Neural progenitor cell (in vitro differentiated cells): Measurements from ENCODE around the gene CTNNAL1. TPM values are rescaled to one million over a fixed set of nuclear protein-coding genes. Genes with fewer than 3 reads are reported as not detected.

Source experiments
- DNase-seq: peaks from one replicate; pipeline ENCODE4 v3.0.0-alpha.2; 2016; ENCODE audit warnings: low spot score
- H2AFZ ChIP-seq: fragments of 200-600 bp; sonication (generic); replicated peaks from 2 replicates; pipeline ENCODE4 v1.6.1; 2016; ENCODE audit warnings: antibody characterized with exemption
- H3F3A ChIP-seq: fragments of 200-600 bp; sonication (generic); 2 replicates; pipeline ENCODE4 v1.6.1; 2016; ENCODE audit warnings: antibody characterized with exemption, low read depth
- H3K27ac ChIP-seq: fragments of 200-600 bp; sonication (generic); 2 replicates; pipeline ENCODE4 v1.5.1; 2016; ENCODE audit warnings: mild to moderate bottlenecking
- H3K27me3 ChIP-seq: fragments of 200-600 bp; sonication (generic); 2 replicates; pipeline ENCODE4 v1.6.1; 2016; ENCODE audit warnings: mild to moderate bottlenecking, moderate library complexity
- H3K36me3 ChIP-seq: fragments of 200-600 bp; sonication (generic); 2 replicates; pipeline ENCODE4 v1.5.1; 2016
- H3K4me1 ChIP-seq: fragments of 200-600 bp; sonication (generic); 2 replicates; pipeline ENCODE4 v1.6.1; 2016; ENCODE audit warnings: mixed run types
- H3K4me2 ChIP-seq: fragments of 200-600 bp; sonication (generic); 2 replicates; pipeline ENCODE4 v1.6.1; 2016
- H3K4me3 ChIP-seq: fragments of 200-600 bp; sonication (generic); 2 replicates; pipeline ENCODE4 v1.5.1; 2016
- H3K79me2 ChIP-seq: fragments of 200-600 bp; sonication (generic); 2 replicates; pipeline ENCODE4 v1.6.1; 2016; ENCODE audit warnings: low read depth
- H3K9ac ChIP-seq: fragments of 200-600 bp; sonication (generic); 2 replicates; pipeline ENCODE4 v1.6.1; 2016
- H3K9me3 ChIP-seq: fragments of 200-600 bp; sonication (generic); 2 replicates; pipeline ENCODE4 v1.5.1; 2016; ENCODE audit warnings: low read depth
- H4K20me1 ChIP-seq: fragments of 200-600 bp; sonication (generic); 2 replicates; pipeline ENCODE4 v1.6.1; 2016; ENCODE audit warnings: low read depth
- H3K27ac Mint-ChIP-seq: 3 replicates; pipeline ENCODE4 v1.8.0; 2021; ENCODE audit warnings: mixed read lengths
- H3K27me3 Mint-ChIP-seq: 2 replicates; pipeline ENCODE4 v1.8.0; 2022; ENCODE audit warnings: low read depth, mild to moderate bottlenecking, inconsistent platforms, moderate library complexity, mixed read lengths; ENCODE audit not compliant: insufficient read depth
- H3K36me3 Mint-ChIP-seq: 3 replicates; pipeline ENCODE4 v1.8.0; 2021; ENCODE audit warnings: mixed read lengths
- H3K4me1 Mint-ChIP-seq: 3 replicates; pipeline ENCODE4 v1.8.0; 2021; ENCODE audit warnings: mixed read lengths
- H3K4me3 Mint-ChIP-seq: 3 replicates; pipeline ENCODE4 v1.8.0; 2021; ENCODE audit warnings: mild to moderate bottlenecking, moderate library complexity, mixed read lengths
- H3K9me3 Mint-ChIP-seq: 3 replicates; pipeline ENCODE4 v1.8.0; 2020; ENCODE audit warnings: mixed read lengths
- EZH2 ChIP-seq: fragments of 200-600 bp; sonication (generic); IDR thresholded peaks from 2 replicates; pipeline ENCODE4 v1.6.1; 2017; ENCODE audit warnings: antibody characterized with exemption, mild to moderate bottlenecking, moderate library complexity
- EZH2phosphoT487 ChIP-seq: fragments of 200-600 bp; sonication (generic); IDR thresholded peaks from 2 replicates; pipeline ENCODE4 v1.6.1; 2017; ENCODE audit warnings: antibody characterized with exemption
- total RNA-seq: library from RNA; depleted of rRNA; stranded (reverse); fragments of >200 nt; gene quantifications from 2 replicates; pipeline ENCODE4 v1.2.3, GENCODE V29; 2015; ENCODE audit warnings: low replicate concordance
- TF ChIP-seq, protein P1 (sequence below): fragments of 200-600 bp; sonication (generic); IDR thresholded peaks from 2 replicates; pipeline ENCODE4 v1.5.1; 2017; ENCODE audit warnings: antibody characterized with exemption, mild to moderate bottlenecking

CTNNAL1 gene
- total RNA-seq, 1 donor from 2014 or later, result 156 TPM

DNA sequence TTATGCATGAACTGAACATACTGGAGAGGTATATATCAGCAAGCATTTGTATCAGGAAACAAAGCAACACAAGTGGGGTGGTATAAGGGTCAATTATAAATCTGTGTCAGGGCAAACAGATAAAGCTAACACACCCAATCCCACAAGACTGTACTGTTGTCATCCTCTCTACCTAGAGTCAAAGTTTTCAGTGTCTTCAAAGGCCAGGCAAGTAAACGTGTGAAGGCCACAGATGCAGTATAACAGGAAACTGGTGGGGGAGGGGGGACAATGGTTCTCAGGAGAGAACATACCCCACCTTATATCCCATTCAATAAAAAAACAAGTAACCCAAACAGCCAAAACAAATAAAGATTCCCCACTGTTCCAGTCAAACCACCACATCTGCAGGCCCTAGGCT is 101.5 kb downstream of the CTNNAL1 start:
- H2AFZ ChIP-seq, result no peak overlapping the region
- H3K79me2 ChIP-seq, result no peaks in the 10 kb centered on the region
- H3F3A ChIP-seq, result no peaks in the 10 kb centered on the region
- H3K4me3 ChIP-seq, result no peak overlapping the region
- peaks cover 33% of the 10 kb centered on the region for H3K36me3 Mint-ChIP-seq
- H3K27me3 ChIP-seq, result no peaks in the 10 kb centered on the region
- H4K20me1 ChIP-seq, result no peaks in the 10 kb centered on the region
- H3K4me2 ChIP-seq, result no peak overlapping the region
- H3K4me3 Mint-ChIP-seq, result no peak overlapping the region
- no peaks in the 10 kb centered on the region for H3K9me3 ChIP-seq
- H3K9me3 Mint-ChIP-seq, result no peaks in the 10 kb centered on the region
- H3K27ac Mint-ChIP-seq, result no peak overlapping the region
- peaks cover 2% of the 10 kb centered on the region for H3K27me3 Mint-ChIP-seq
- H3K4me1 ChIP-seq, result no peaks in the 10 kb centered on the region
- H3K36me3 ChIP-seq, result peaks cover 11% of the 10 kb centered on the region
- no peak overlapping the region for H3K27ac ChIP-seq
- TF ChIP-seq, protein P1, sequence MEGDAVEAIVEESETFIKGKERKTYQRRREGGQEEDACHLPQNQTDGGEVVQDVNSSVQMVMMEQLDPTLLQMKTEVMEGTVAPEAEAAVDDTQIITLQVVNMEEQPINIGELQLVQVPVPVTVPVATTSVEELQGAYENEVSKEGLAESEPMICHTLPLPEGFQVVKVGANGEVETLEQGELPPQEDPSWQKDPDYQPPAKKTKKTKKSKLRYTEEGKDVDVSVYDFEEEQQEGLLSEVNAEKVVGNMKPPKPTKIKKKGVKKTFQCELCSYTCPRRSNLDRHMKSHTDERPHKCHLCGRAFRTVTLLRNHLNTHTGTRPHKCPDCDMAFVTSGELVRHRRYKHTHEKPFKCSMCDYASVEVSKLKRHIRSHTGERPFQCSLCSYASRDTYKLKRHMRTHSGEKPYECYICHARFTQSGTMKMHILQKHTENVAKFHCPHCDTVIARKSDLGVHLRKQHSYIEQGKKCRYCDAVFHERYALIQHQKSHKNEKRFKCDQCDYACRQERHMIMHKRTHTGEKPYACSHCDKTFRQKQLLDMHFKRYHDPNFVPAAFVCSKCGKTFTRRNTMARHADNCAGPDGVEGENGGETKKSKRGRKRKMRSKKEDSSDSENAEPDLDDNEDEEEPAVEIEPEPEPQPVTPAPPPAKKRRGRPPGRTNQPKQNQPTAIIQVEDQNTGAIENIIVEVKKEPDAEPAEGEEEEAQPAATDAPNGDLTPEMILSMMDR, result no peak
- TF ChIP-seq EZH2phosphoT487 (no peak), EZH2 (no peak)
- H3K4me1 Mint-ChIP-seq, result no peaks in the 10 kb centered on the region
- no peak overlapping the region for H3K9ac ChIP-seq
- DNase-seq, result no peak

DNA sequence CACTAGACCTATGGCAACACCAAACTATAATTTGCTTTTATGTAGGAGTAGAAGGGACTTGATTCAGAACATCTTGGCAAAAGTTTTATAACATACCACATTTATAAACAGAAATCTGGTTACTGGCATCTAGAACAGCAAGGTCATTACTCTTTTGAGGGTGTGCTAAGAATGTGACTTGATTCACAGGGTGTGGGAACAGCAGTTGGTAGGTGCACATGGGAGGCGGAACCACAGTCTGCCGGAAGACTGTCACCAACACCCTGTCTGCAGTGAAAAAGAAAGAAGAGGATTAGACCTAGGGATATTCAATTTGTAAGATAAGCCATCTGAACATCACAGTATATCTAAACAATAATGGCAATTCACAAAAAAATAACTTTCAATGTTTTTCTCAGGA is 102.4 kb downstream of the CTNNAL1 start:
- peaks cover 31% of the 10 kb centered on the region for H3K36me3 Mint-ChIP-seq
- no peak overlapping the region for H3K4me3 ChIP-seq
- H2AFZ ChIP-seq, result no peak overlapping the region
- no peaks in the 10 kb centered on the region for H4K20me1 ChIP-seq
- H3K27me3 ChIP-seq, result no peaks in the 10 kb centered on the region
- H3K4me3 Mint-ChIP-seq, result no peak overlapping the region
- TF ChIP-seq EZH2phosphoT487 (no peak), EZH2 (no peak)
- TF ChIP-seq, protein P1, result no peak
- H3K4me1 Mint-ChIP-seq, result no peaks in the 10 kb centered on the region
- H3K9me3 Mint-ChIP-seq, result no peaks in the 10 kb centered on the region
- peaks cover 2% of the 10 kb centered on the region for H3K27me3 Mint-ChIP-seq
- no peak overlapping the region for H3K4me2 ChIP-seq
- peaks cover 11% of the 10 kb centered on the region for H3K36me3 ChIP-seq
- no peak for DNase-seq
- H3F3A ChIP-seq, result no peaks in the 10 kb centered on the region
- H3K9ac ChIP-seq, result no peak overlapping the region
- H3K27ac ChIP-seq, result no peak overlapping the region
- no peaks in the 10 kb centered on the region for H3K79me2 ChIP-seq
- no peaks in the 10 kb centered on the region for H3K9me3 ChIP-seq
- H3K27ac Mint-ChIP-seq, result no peak overlapping the region
- H3K4me1 ChIP-seq, result no peaks in the 10 kb centered on the region

DNA sequence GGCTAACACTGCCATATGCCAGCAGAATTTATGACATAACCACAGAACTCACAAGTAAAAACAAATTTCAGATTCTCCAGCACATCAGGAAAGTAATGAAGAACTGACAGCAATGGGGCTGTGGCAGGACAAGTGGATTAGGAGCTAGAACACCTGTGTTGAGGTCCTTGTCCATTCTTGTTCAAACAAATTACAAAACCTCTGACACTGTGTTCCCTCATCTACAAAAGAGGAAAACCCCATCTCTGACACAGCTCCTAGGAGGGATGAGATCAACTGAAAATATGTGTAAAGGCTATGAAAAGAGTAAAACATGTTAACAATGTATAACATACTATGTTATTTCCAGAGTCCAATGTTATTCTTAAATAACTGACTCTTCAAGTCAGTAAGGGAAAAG is 102.9 kb downstream of the CTNNAL1 start:
- TF ChIP-seq EZH2phosphoT487, result no peak
- no peak for TF ChIP-seq EZH2
- Histone ChIP-seq H3K4me2 (no peak overlapping the region), H2AFZ (no peak overlapping the region), H3K36me3 (peaks cover 11% of the 10 kb centered on the region), H3F3A (no peaks in the 10 kb centered on the region), H3K79me2 (no peaks in the 10 kb centered on the region), H3K4me1 (no peaks in the 10 kb centered on the region), H4K20me1 (no peaks in the 10 kb centered on the region), H3K9me3 (no peaks in the 10 kb centered on the region), H3K4me3 (no peak overlapping the region), H3K9ac (no peak overlapping the region), H3K27me3 (no peaks in the 10 kb centered on the region), H3K27ac (no peak overlapping the region)
- Mint-ChIP-seq H3K9me3 (no peaks in the 10 kb centered on the region), H3K4me1 (no peaks in the 10 kb centered on the region), H3K36me3 (peaks cover 28% of the 10 kb centered on the region), H3K27ac (no peak overlapping the region), H3K27me3 (peaks cover 2% of the 10 kb centered on the region), H3K4me3 (no peak overlapping the region)
- no peak for DNase-seq

DNA sequence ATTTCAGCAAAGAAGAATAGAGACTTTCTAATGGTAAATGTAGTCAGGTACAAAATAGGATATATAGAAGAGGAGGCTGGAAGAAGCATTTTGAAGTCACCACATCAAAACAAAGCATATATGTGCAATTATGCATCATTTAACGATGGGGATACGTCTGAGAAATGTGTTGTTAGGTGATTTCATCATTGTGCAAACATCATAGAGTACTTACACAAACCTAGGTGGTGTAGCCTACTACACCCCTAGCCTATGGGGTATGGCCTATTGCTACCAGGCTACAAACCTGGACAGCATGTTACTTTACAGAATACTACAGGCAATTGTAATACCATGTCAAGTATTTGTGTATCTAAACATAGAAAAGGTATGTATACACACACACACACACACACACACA is 107.8 kb downstream of the CTNNAL1 start:
- H3K27ac ChIP-seq, result no peak overlapping the region
- no peaks in the 10 kb centered on the region for H3K4me1 ChIP-seq
- H3K9me3 ChIP-seq, result no peaks in the 10 kb centered on the region
- H2AFZ ChIP-seq, result no peak overlapping the region
- H3F3A ChIP-seq, result no peaks in the 10 kb centered on the region
- TF ChIP-seq, protein P1, result no peak
- TF ChIP-seq EZH2 (no peak), EZH2phosphoT487 (no peak)
- H3K9me3 Mint-ChIP-seq, result no peaks in the 10 kb centered on the region
- H3K27ac Mint-ChIP-seq, result no peak overlapping the region
- H3K4me3 Mint-ChIP-seq, result no peak overlapping the region
- no peak for DNase-seq
- no peaks in the 10 kb centered on the region for H3K27me3 Mint-ChIP-seq
- no peaks in the 10 kb centered on the region for H3K27me3 ChIP-seq
- H3K36me3 Mint-ChIP-seq, result peaks cover 27% of the 10 kb centered on the region
- H4K20me1 ChIP-seq, result no peaks in the 10 kb centered on the region
- H3K79me2 ChIP-seq, result no peaks in the 10 kb centered on the region
- H3K4me1 Mint-ChIP-seq, result no peaks in the 10 kb centered on the region
- no peak overlapping the region for H3K4me3 ChIP-seq
- H3K9ac ChIP-seq, result no peak overlapping the region
- H3K4me2 ChIP-seq, result no peak overlapping the region
- H3K36me3 ChIP-seq, result peaks cover 5% of the 10 kb centered on the region
